OCI-M1 (cell line): ENCODE measurements around the gene ATP9B.

Experiments
- DNase-seq: peaks from one replicate; lab custom pipeline; 2025; lab: John Stamatoyannopoulos, UW

ATP9B gene

DNA sequence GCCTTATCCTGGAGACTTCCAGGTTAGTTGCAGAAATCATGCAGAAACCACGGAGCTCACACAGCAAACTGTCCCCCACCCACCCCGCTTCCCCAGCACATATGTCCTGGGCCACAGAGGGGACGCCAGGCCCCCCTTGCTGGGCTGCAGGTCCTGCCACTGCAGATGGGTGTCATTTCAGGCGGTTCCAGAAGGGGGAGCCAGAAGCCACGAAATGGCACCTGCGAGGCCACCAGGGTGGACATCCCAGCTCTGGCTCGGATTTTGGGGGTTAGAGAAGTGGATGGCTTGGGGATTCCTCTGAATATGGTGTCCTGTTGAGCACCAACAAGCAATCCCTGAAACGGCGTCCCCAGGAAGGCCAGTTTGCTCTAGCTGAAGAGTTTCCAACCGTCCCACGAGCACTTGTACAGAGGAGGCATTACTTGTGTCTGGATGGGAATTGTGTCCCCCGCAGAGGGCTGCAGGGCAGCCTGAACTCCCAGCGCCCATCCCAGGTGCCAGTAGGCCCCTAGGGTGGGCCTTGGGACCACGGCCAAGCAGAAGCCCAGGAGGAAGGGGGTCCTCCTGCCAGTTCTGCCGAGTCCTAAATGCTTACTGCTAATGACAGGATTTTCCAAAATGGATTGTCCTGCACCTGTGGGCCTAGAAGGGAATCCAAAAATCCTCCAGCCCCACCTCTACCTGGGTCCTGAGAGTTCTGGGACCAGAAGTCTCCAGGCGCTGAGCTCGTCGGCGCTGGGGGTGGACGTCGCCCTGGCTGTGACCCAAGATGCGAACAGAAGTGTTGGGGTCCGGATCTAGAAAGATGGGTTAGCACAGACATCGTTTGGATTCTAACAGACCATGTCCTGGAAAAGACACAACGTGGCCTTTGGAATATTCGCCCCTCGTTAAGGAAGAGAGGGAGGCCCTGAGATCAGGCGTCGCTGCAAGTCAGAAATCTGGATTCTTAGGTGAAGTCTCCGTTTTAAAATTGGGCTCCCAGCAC lies 311.9 kb downstream of the ATP9B start:
- DNase-seq = peak; percentile 73

DNA sequence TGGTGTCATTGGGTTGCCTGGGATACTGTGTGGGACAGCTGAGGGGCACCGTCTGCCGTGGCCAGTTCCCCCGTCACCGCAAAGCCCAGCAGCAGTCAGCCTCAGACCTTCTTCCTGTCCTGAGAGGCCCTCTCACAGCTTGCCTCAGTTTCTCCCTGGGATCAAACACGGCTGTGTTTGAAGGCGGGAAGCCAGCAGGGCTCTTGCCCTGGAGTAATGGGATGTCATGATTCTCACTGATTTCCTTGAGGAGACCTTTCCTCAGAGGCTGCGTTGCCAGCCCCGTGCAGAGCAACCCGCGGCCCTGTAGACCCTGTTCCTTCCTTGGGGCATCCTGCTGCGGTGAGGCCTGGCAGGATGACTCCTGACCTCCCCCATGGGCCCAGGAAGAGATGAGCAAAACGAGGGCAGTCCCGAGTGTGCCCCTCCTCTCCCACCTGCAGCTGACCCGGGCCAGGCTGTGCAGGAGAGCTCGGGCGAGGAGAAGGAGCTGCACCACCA lies 312.7 kb downstream of the ATP9B start:
- no peak for DNase-seq

DNA sequence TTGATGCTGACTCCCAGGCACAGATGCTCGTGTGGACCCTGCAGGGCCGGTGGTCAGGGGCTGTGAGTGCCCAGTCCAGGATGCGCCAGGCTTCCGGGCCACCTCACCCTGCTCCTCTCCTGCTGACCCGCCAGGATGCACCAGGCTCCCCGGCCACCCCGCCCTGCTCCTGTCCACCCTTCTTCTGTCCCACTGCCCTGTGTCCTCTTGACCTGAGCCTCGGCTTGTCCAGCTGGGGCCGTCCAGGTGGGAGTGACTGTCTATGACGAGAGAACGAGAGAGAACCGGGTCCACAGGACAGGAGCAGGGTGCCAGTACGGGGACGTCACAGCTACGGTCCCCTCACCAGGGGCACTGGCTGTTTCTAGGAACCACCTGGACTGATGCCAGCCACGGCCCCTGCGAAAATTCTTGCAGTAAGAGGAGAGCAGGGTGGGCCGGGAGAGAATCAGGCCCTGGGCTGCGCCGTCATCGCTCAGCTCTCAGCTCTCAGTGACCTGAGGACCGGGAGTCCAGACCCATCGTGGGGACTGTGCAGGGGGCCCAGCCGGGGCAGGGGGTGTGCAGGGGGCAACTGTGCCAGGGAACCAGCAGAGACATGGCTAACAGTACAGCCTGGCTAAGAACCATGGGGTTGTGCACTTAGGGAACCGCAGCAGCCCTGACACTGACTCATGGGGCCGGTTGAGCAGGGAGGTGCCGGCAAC lies 313.6 kb downstream of the ATP9B start:
- no peak for DNase-seq

DNA sequence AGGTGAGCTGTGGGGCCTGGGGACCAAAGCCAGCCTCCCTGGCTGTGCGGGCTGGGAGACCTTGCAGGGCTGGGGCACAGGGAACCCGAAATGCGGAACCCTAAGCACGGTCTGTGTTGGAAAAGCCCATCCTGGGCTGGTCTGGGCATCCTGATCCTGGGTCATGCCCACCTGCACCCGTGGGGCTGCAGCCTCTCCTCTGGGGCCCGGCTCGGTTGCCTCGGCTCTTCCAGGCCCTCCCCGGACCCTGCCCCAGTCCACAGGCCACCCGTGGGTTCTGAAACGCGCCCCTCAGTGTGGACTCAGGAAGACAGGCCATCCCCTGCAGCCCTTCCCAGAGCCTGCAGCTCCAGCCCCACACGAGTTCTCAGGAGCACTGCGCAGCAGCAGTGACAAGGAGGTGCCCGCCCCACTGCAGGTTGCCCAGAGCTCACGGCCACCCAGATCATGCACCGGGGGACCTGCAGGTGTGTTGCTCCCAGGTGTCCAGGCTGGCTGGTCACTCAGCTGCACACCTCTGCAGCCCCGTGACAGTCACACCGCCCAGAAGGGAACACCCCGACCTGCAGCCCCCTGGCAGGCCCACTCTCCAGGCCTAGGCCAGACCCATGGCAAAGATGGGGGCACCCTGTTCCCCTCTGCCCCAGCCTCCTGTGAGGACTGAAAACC lies 314.3 kb downstream of the ATP9B start:
- no peak for DNase-seq

DNA sequence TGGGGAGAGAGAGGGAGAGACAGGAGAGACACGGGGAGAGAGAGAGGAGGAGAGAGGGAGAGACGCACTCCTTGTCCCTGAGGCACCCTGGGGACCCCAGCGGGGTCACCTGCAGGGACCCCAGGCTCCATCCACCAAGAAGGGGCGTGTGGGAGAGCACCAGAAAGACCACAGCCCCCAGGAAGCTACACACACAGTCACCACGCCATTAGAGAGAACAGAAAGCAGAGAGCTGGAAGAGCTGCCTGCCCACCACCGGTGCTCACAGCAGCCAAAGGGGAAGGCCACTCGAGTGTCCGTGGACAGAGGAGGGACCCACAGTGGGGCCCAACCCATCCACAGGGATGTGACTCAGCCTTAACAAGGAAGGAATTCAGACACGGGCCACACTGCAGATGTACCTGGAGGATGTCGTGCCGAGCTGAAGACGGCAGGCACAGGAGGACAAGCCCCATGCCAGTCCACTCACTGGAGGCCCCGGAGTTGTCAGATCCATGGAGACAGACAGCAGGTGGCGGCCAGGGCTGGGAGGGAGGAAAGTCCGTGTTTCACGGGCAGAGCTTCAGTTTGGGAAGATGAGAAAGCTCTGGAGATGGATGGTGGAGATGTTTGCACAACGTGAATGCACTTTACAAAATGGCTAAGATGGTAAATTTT lies 315.1 kb downstream of the ATP9B start:
- DNase-seq = no peak

DNA sequence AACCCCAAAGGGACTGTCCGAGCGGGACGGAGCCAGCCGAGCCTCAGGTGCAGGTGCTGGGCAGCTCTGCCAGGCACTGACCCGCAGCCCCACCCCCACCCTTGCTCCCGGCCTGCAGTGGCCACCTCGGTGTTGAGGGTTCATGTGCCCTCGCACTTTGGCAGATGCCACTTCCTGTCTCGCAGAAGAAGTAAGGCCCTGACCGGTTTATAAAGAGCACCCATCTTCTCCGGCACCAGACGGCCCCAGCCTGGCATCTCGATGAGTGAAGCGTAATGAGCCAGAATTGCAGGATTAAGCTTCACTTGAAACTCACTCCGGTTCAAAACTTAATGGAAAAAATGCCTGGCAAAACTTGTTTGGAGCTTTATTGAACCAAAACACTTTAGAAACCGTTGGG lies 315.6 kb downstream of the ATP9B start:
- DNase-seq = no peak

DNA sequence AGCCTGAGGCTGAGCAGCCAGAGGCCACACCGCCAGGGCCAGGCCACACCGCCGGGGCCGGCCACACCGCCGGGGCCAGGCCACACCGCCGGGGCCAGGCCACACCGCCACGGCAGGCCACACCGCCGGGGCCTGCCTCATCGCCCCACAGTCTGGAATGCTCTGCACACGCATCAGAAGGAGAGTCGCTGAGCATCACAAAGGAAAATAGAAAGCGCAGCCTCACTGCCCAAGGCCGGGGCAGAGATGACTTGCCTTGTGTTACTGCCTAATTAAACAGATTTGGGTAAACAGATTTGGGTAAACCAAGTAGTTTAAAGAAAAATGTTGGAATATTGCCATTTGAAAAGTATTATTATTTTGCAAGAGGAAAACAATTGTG lies 316.1 kb downstream of the ATP9B start:
- DNase-seq = no peak

DNA sequence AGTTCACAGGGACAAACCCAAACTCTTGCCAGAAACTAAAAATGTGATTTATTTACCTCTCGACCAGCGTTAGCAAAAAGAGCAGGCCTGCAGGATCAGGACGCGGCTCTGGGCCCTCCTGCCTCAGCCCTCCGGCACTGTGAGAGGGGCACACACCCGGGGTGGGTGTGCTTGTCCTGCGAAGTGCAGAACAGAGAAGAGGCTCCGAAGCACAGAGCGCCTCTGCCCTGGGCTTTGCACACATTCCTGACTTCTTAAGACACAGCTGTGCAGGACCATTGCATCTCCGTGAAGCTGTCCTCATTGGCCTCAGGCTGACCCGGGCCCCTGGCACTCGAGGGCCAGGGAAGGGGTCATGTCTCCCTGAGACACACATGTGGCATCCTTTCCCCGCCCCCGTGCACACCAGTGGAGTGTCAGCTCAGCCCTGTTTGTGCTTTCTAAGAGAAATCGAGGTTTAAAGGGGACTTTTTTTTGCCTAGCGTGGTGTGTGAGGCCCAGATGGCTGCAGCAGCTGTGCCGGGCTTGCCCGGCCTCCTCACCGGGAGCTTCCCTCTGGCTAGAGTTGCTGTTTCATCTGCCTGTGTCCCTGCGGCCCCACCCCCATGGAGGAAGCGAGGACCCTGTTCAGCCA lies 316.6 kb downstream of the ATP9B start:
- DNase-seq = no peak

DNA sequence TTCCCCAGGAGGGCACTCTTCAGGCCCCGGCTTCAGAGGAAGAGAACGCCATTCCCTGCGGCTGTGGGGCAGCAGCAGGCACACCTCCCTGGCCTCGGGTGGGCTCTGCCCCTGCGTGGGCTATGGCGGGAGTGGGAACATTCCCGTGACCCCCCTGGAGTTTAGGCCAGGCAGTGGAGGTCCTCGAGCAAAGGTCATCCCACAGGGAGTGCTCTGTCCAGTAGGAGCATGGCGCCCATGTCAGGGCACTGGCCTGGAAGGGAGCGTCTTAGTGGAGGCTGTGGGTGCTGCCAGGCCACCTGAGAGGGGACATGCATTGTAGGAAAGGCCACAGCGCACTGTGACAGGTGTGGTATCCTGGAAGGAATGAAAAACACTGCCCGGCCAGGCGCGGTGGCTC lies 317.4 kb downstream of the ATP9B start:
- DNase-seq = no peak

DNA sequence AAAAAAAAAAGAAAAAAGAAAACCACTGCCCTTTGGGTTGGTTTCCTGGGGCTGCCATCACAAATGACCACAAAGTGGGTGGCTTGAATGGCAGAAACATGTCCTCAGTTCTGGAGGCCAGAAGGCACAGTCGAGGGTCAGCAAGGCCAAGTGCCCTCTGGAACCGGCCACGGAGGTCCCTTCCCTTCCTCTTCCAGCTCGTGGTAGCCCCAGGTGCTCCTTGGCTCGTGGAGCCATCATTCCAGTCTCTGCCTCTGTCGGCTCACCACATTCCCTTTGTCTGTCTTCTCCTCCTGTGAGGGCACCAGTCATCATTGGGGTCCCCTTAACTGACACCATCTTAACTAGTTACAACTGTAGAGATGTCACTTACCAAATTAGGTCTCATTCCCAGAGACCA lies 318.0 kb downstream of the ATP9B start:
- DNase-seq = no peak

DNA sequence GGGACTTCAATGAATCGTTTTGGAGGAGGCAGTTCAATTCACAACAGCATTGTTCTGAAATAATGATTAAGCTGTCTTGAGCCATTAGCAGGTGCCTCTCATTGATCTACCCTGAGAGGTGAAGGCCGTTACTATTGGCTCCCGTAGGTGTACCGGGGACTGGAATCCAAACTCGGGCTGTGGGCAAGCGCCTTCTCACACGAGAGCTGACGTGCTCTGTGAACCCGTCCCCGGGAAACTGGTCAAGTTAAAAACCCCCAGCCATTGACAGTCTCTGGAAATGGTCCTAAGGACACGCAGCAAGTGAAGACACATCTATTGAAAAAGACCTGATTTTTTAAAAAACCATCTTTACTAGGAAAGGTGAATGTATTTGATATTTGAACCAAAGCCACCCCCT lies 318.4 kb downstream of the ATP9B start:
- DNase-seq = no peak

DNA sequence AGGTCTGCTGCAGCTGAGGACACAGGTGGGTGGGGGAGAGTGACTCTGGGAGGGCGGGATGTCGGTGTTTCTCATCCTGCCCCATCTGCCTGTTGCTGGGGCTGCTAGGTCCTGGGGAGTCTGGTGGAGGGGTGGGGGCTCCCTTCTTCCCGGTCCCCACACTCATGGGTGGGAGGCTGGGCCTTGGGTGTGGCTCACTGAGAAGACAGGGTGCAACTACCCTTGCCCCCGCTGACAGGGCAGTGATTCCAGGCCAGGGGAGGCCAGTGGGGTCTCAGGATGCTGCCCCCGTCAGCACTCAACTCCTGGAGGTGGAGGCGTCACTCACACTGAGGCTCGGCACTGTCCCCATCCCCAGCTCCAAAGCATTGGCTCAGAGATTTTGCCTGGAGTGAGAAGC lies 318.8 kb downstream of the ATP9B start:
- no peak for DNase-seq

DNA sequence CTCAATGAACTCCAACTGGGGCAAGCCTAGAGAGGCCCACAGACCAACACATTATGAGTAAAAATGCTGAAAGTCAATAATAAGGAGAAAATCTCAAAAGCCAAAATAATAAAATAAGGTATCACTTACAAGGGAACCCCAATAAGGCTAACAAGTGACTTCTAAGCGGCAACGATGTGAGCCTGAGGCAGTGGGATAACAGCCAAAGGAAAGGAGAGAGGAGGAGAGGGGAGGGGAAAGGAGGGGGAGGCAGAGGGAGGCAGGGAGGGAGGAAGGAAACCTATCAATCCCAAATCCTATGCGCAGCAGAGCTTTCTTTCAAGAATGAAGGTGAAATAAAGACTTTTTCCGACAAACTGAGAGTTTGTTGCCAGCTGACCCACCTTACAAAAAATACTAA lies 320.5 kb downstream of the ATP9B start:
- DNase-seq = no peak

DNA sequence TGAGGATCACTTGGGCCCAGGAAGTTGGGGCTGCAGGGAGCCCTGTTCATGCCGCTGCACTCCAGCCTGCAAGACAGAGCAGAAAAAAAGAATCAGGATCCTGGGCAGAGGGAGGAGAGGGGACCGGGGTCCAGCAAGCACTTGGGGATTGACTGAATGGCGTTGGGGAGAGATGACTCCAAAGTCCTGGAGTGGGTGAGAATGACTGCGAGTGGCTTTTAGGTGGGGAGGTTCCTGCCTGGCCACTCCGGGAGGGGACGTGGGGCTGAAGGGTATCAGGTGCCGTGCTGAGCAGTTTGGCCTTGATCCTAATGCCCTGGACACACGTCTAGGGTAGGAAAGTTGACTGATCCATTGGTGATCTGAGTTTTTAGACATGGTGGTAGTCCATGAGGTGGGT lies 323.0 kb downstream of the ATP9B start:
- DNase-seq = no peak

DNA sequence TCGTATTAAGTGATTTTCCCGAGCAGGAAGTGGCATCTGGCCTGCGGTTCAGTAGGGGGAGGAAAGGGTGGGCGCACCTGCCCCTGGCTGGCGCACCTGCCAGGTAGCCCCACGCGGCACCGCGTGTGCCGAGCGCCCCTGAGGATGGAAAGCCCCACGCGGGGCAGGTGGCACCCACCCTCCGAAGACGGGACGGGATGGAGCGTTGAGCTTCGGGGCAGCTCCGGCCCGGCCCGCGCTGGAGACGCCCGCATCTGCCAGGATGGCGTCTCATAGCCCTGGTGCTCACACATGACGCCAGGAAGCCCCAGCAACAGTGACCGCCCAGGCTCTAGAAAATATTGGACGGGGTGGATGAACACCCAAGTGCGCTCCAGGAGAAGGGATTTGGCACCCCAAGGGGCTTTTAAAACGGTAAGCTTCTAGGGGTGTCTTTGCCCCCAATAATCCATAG lies 324.0 kb downstream of the ATP9B start:
- no peak for DNase-seq

DNA sequence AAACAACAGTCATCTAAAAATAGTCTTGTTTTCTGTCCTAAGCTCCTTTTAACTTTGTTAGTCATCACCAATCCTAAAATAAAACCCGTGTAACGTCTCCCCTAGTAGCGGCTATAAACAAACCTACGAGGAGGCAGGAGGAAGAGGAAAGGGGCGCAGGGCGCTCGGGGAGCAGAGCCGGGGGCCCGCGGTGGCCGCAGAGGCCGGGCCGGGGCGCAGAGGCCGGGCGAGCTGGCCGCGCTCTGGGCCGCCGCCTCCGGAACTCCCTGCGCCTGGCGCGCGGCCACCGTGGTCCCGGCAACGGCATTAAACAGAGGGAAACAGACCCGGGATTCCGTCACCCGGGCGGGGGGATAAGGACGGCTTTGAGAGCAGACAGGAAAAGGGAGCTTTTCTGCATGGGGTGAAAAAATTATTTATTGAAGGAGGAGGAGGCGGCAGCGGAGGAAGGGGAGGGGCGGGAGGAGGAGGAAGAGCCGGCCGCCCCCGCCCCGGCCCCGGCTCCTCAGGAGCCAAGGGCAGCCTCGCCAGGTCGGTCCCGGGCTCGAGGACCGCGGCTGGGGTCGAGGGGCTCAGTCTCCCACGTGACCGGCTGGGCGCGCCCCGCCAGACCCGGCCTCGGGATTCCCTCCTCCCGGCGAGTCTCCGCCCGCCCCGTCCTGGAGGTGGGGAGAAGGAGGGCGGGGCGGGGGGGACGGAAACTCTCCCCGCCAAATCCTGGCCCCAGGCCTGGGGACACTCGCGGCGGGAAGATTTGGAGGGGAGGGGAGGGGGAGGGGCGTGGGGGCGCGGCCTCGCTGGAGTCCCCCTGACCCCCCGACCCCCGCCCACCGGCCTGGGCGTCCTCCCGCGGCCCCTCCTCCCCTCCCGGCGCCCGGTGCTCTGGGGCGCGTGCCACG lies 324.7 kb downstream of the ATP9B start:
- DNase-seq = peak; percentile 73

DNA sequence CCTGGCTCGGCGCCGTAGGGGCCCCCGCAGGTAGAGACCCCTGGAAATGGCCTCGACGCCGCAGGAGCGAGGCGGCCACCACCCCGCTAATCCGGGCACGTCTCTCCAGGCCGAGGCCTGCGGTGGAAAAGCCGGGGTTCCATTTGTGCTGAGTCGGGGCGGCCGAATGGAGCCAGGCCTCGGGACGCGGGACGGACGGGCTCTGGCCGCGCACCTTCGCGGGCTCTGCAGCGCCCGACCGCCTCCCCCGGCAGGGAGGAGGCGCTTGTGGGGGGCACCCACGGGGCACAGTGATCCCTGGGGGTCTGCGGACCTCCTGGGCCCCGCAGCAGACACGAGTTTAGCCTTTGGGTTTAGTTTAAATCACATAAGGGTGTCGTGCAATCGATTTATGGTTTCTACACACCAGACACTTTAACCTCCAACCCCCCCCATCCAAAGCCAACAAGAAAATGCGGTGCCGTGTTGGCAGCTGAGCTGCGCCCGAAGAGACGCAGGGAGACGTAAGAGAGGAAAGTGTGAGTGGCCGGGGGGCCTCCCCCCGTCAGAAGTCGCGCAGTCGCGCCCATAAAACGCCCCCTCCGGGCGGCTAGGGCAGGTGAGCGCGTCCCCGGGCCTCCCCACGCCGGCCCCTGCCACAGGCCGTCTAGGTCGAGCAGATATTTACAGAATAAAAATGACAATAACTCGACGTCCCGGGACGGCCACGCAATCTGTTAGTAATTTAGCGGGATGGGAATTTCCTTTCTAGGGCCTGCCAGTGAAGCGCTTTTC lies 325.5 kb downstream of the ATP9B start:
- DNase-seq = peak; percentile 49

DNA sequence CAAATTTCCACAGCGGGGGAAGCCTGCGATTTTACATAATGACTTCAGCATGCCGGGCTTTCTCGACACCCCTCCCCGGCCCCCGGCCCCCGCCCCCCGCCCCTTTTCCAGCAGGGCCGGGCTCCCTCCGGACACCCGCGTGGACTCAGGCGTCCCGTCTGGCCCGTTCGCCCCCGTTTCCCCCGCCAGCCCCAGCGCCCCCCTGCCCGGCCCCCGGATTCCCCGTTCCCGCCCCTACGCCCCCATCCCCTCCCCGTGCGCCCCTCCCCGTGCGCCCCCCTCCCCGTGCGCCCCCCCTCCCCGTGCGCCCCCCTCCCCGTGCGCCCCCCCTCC lies 326.1 kb downstream of the ATP9B start:
- DNase-seq = no peak

DNA sequence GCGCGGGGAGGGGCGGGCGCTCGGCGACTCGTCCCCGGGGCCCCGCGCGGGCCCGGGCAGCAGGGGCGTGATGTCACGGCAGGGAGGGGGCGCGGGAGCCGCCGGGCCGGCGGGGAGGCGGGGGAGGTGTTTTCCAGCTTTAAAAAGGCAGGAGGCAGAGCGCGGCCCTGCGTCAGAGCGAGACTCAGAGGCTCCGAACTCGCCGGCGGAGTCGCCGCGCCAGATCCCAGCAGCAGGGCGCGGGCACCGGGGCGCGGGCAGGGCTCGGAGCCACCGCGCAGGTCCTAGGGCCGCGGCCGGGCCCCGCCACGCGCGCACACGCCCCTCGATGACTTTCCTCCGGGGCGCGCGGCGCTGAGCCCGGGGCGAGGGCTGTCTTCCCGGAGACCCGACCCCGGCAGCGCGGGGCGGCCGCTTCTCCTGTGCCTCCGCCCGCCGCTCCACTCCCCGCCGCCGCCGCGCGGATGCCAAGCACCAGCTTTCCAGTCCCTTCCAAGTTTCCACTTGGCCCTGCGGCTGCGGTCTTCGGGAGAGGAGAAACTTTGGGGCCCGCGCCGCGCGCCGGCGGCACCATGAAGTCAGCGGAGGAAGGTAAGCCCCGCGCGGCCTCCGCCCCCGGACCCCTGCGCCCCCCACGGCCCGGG lies 326.7 kb downstream of the ATP9B start, which contains the start of gene NFATC1:
Gene NFATC1, plus strand, starts transcription at position 170 of the 644 bp plus-strand sequence. Its CDS starts 295 bp downstream, at position 465.
- peak; percentile 78 for DNase-seq
